MM.1S (cell line): ENCODE data around the gene CELSR3.

Experiments used
- DNase-seq: peaks from one replicate; pipeline ENCODE4 v3.0.0-alpha.2; 2015
- H2AFZ ChIP-seq: fragments of 300-600 bp; sonication (generic); 2 replicates; pipeline ENCODE4 v1.6.0; 2016; ENCODE audit warnings: antibody characterized with exemption, low read length
- H3F3A ChIP-seq: fragments of 300-600 bp; sonication (generic); 2 replicates; pipeline ENCODE4 v1.6.1; 2016; ENCODE audit warnings: mild to moderate bottlenecking, antibody characterized with exemption, low read length, moderate library complexity, mixed read lengths; ENCODE audit not compliant: insufficient read depth
- H3K27ac ChIP-seq: fragments of 300-600 bp; sonication (generic); 2 replicates; pipeline ENCODE4 v1.5.1; 2016; ENCODE audit warnings: mild to moderate bottlenecking, low read length
- H3K27me3 ChIP-seq: fragments of 300-600 bp; sonication (generic); replicated peaks from 2 replicates; pipeline ENCODE4 v1.6.0; 2016; ENCODE audit warnings: low read length; ENCODE audit not compliant: insufficient read depth
- H3K36me3 ChIP-seq: fragments of 300-600 bp; sonication (generic); replicated peaks from 2 replicates; pipeline ENCODE4 v1.6.1; 2016; ENCODE audit warnings: mild to moderate bottlenecking, low read length, mixed read lengths; ENCODE audit not compliant: insufficient read depth
- H3K4me1 ChIP-seq: fragments of 300-600 bp; sonication (generic); 2 replicates; pipeline ENCODE4 v1.6.1; 2016; ENCODE audit warnings: low read length, mixed read lengths
- H3K4me2 ChIP-seq: fragments of 300-600 bp; sonication (generic); 2 replicates; pipeline ENCODE4 v1.6.0; 2016; ENCODE audit warnings: low read depth, low read length
- H3K4me3 ChIP-seq: fragments of 300-600 bp; sonication (generic); 2 replicates; pipeline ENCODE4 v1.5.1; 2016; ENCODE audit warnings: low read length, mixed read lengths
- H3K79me2 ChIP-seq: fragments of 300-600 bp; sonication (generic); 2 replicates; pipeline ENCODE4 v1.6.1; 2016; ENCODE audit warnings: mixed run types, low read length, mixed read lengths
- H3K9ac ChIP-seq: fragments of 300-600 bp; sonication (generic); 2 replicates; pipeline ENCODE4 v1.6.1; 2016; ENCODE audit warnings: low read length, mixed read lengths
- H3K9me2 ChIP-seq: fragments of 300-600 bp; sonication (generic); replicated peaks from 2 replicates; pipeline ENCODE4 v1.6.1; 2016; ENCODE audit warnings: mild to moderate bottlenecking, low read length, mixed read lengths; ENCODE audit not compliant: insufficient read depth
- H3K9me3 ChIP-seq: fragments of 300-600 bp; sonication (generic); replicated peaks from 2 replicates; pipeline ENCODE4 v1.6.1; 2016; ENCODE audit warnings: mild to moderate bottlenecking, low read length, mixed read lengths; ENCODE audit not compliant: insufficient read depth
- H4K20me1 ChIP-seq: fragments of 300-600 bp; sonication (generic); 2 replicates; pipeline ENCODE4 v1.6.1; 2016; ENCODE audit warnings: mild to moderate bottlenecking, low read length, moderate library complexity, mixed read lengths; ENCODE audit not compliant: insufficient read depth
- EZH2 ChIP-seq: fragments of 300-600 bp; sonication (generic); optimal IDR thresholded peaks from 2 replicates; pipeline ENCODE3; 2017; ENCODE audit warnings: low read depth, mild to moderate bottlenecking, antibody characterized with exemption, low read length, mixed read lengths
- EZH2phosphoT487 ChIP-seq: fragments of 300-600 bp; sonication (generic); IDR thresholded peaks from 2 replicates; pipeline ENCODE4 v1.6.1; 2018; ENCODE audit warnings: antibody characterized with exemption, low read length
- TF ChIP-seq, protein P1 (sequence below): fragments of 300-600 bp; sonication (generic); IDR thresholded peaks from 2 replicates; pipeline ENCODE4 v1.5.1; 2016; ENCODE audit warnings: antibody characterized with exemption, low read length, mixed read lengths

The CELSR3 gene

DNA sequence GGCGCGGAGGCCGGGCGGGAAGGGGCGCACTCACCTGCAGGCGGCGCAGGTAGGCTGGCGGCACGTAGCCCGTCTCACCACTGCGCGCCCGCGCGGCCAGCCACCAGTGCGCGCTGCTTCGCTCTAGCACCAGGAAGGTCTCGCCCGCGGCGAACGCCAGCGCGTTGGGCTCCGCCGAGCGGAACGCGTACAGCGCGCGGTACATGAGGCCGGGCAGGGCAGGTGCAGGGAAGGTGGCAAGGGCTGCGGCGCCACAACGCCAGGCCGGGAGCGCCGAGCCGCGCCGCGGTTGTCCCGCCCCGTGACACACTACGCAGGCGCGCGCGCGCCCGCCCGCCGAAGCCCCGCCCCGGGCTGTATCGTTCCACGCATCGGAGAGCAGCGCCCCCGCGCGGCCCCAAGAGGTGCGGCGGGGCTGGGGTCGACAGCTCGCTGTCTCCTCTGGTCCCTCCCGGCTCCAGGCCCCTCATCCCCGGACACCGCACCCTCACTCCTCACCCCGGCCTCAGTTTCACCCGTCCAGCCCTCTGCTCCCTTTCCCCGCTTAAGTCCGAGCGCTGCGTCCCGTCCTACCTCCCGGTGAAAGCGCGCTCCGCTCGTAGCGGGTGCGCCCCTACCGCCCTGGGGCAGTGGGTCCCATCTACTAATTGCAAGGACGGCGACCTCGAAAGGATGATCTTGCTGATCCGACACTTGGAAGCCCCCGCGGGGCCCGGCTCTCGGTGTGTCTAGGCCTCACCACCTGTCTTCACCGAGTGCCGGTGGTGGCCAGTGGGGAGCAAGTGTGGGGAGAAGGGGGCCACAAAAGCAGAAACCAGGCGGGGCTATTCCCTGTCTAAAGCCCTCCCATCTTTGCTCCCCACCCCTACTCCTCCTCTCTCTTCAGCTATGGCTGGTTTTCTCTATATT lies 23.2 kb upstream of the CELSR3 start, which contains the start of gene NCKIPSD:
TSS of gene NCKIPSD (minus strand) at position 313 of the 909 bp plus-strand sequence. CDS start at position 205, 108 bp downstream.
- peaks cover 5% of the 10 kb centered on the region; the same call in 1 of the 2 replicates for H3K4me1 ChIP-seq
- H3K79me2 ChIP-seq: peaks cover 28% of the 10 kb centered on the region
- H3K36me3 ChIP-seq: no peaks in the 10 kb centered on the region; the same call in 1 of the 2 replicates
- H4K20me1 ChIP-seq: no peaks in the 10 kb centered on the region
- H3K9me3 ChIP-seq: no peaks in the 10 kb centered on the region
- H3K4me3 ChIP-seq: peak within 1 kb of the TSS; percentile 98
- H3K4me2 ChIP-seq: peak within 1 kb of the TSS; percentile 84
- TF ChIP-seq EZH2 (no peak), EZH2phosphoT487 (no peak)
- TF ChIP-seq, protein P1, sequence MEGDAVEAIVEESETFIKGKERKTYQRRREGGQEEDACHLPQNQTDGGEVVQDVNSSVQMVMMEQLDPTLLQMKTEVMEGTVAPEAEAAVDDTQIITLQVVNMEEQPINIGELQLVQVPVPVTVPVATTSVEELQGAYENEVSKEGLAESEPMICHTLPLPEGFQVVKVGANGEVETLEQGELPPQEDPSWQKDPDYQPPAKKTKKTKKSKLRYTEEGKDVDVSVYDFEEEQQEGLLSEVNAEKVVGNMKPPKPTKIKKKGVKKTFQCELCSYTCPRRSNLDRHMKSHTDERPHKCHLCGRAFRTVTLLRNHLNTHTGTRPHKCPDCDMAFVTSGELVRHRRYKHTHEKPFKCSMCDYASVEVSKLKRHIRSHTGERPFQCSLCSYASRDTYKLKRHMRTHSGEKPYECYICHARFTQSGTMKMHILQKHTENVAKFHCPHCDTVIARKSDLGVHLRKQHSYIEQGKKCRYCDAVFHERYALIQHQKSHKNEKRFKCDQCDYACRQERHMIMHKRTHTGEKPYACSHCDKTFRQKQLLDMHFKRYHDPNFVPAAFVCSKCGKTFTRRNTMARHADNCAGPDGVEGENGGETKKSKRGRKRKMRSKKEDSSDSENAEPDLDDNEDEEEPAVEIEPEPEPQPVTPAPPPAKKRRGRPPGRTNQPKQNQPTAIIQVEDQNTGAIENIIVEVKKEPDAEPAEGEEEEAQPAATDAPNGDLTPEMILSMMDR: peak; percentile 66
- peaks cover 4% of the 10 kb centered on the region for H3F3A ChIP-seq
- H3K9ac ChIP-seq: peak within 1 kb of the TSS; percentile 84
- H3K9me2 ChIP-seq: no peaks in the 10 kb centered on the region
- peak within 1 kb of the TSS; percentile 90 for H2AFZ ChIP-seq
- H3K27ac ChIP-seq: peak within 1 kb of the TSS; percentile 78; the same call in 1 of the 2 replicates
- peak; percentile 89 for DNase-seq
- no peaks in the 10 kb centered on the region for H3K27me3 ChIP-seq

DNA sequence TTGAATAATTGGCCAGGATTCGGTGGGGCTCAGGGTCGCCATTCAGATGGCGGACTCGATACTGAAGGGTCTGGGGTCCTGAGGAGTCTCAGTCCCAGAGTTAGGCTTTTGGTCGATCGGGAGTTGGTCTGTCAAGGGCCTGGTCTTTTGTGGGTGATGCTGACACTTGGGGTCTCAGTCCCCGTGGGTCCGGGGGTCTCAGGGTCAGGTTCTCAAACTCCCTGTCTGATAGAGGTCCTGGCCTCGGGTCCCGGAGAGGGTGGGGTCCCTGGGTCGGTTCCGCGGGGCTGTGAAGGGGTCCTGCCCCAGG lies 22.6 kb upstream of the CELSR3 start:
- no peaks in the 10 kb centered on the region; the same call in 1 of the 2 replicates for H3K36me3 ChIP-seq
- peak overlapping the region; percentile 80 for H2AFZ ChIP-seq
- H3F3A ChIP-seq: peaks cover 4% of the 10 kb centered on the region

DNA sequence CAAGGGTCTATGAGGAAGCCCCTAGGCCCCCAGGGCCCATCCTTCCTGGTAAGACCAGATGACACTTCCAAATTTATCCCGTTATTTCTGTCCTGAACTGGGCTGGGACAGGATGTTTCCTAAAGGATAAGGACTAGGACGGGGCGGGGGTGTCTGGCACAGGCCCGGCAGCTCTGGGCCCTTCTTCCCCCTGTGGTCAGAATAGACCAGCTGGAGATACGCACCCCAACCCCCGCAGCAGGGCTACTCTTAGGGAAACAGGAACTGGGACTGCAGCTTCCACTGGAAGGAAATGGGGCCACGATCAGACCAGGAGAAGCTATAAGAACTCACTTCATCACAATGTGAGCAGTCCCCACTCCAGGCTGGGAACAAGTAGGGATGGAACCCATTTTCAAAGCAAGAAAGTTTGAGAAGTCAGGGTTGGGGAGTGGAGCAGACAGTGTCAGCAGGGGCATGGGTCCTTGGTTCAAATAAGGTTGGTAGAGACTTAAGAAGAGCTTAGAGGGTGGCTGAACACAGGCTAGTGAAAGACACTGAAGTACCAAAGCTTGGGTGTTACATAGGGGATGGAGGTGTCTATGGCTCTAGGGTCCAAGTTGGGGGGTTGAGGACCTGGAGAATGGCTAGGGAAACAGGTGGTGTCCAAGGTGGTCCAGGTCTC lies 21.9 kb upstream of the CELSR3 start:
- no peaks in the 10 kb centered on the region for H3K9me3 ChIP-seq
- no peaks in the 10 kb centered on the region for H4K20me1 ChIP-seq
- peak overlapping the region; percentile 73 for H3K4me2 ChIP-seq
- peak overlapping the region; percentile 25; the same call in 1 of the 2 replicates for H3K9ac ChIP-seq
- no peaks in the 10 kb centered on the region for H3K9me2 ChIP-seq
- H2AFZ ChIP-seq: no peak overlapping the region
- peaks cover 28% of the 10 kb centered on the region for H3K79me2 ChIP-seq
- H3K4me1 ChIP-seq: peaks cover 5% of the 10 kb centered on the region; the same call in 1 of the 2 replicates
- no peak overlapping the region for H3K27ac ChIP-seq
- TF ChIP-seq EZH2 (no peak), EZH2phosphoT487 (no peak)
- TF ChIP-seq, protein P1: no peak
- peak; percentile 19 for DNase-seq
- peak overlapping the region; percentile 98 for H3K4me3 ChIP-seq
- H3F3A ChIP-seq: peaks cover 4% of the 10 kb centered on the region
- no peaks in the 10 kb centered on the region for H3K27me3 ChIP-seq
- H3K36me3 ChIP-seq: peaks cover 2% of the 10 kb centered on the region; the same call in 1 of the 2 replicates

More for the DNA sequence above, 22.6 kb upstream of the CELSR3 start:
- no peaks in the 10 kb centered on the region for H3K27me3 ChIP-seq
- TF ChIP-seq, protein P1: no peak
- TF ChIP-seq EZH2phosphoT487 (no peak), EZH2 (no peak)
- no peaks in the 10 kb centered on the region for H4K20me1 ChIP-seq
- H3K9ac ChIP-seq: peak overlapping the region; percentile 84
- H3K4me3 ChIP-seq: peak overlapping the region; percentile 98
- peak overlapping the region; percentile 78; the same call in 1 of the 2 replicates for H3K27ac ChIP-seq
- peak overlapping the region; percentile 84 for H3K4me2 ChIP-seq
- peaks cover 28% of the 10 kb centered on the region for H3K79me2 ChIP-seq
- no peaks in the 10 kb centered on the region for H3K9me2 ChIP-seq
- no peak for DNase-seq
- peaks cover 5% of the 10 kb centered on the region; the same call in 1 of the 2 replicates for H3K4me1 ChIP-seq
- H3K9me3 ChIP-seq: no peaks in the 10 kb centered on the region
